Urothelium cell line (cell line): Measurements from ENCODE around the gene ITGA1.

Experiments used
- DNase-seq: peaks from one replicate; pipeline ENCODE4 v3.0.0; 2011; ENCODE audit warnings: low spot score, mixed read lengths
- FAIRE-seq: peaks from 2 replicates; lab custom pipeline; 2011; peaks lifted over from hg19 to GRCh38; lab: Jason Lieb, UNC

The ITGA1 gene

GRCh38 chr5:52771343-52772039 is 16.2 kb upstream of the ITGA1 start:
- DNase-seq: no peak
- FAIRE-seq: no peak

GRCh38 chr5:52772668-52773067 is 15.0 kb upstream of the ITGA1 start:
- DNase-seq (no peak), FAIRE-seq (no peak)

GRCh38 chr5:52773342-52773741 is 14.4 kb upstream of the ITGA1 start:
- FAIRE-seq: no peak

GRCh38 chr5:52774005-52774410 is 13.7 kb upstream of the ITGA1 start:
- DNase-seq: no peak
- FAIRE-seq: no peak

More at GRCh38 chr5:52773342-52773741, 14.4 kb upstream of the ITGA1 start:
- no peak for DNase-seq

GRCh38 chr5:52776116-52776515 is 11.6 kb upstream of the ITGA1 start:
- DNase-seq: no peak

GRCh38 chr5:52777186-52777585 is 10.5 kb upstream of the ITGA1 start:
- DNase-seq: no peak
- no peak for FAIRE-seq

More at GRCh38 chr5:52776116-52776515, 11.6 kb upstream of the ITGA1 start:
- FAIRE-seq: no peak

GRCh38 chr5:52778781-52779180 is 8.9 kb upstream of the ITGA1 start:
- DNase-seq (no peak), FAIRE-seq (no peak)

- no peak for DNase-seq
- no peak for FAIRE-seq
Observed at GRCh38 chr5:52779213-52779612, 8.5 kb upstream of the ITGA1 start.

- FAIRE-seq (peak; percentile 73), DNase-seq (peak; percentile 75)
Observed at GRCh38 chr5:52783226-52783959, 4.3 kb upstream of the ITGA1 start.

- DNase-seq (no peak), FAIRE-seq (no peak)
Observed at GRCh38 chr5:52784737-52785136, 3.0 kb upstream of the ITGA1 start.

GRCh38 chr5:52786391-52786790 is 1.3 kb upstream of the ITGA1 start:
- DNase-seq (no peak), FAIRE-seq (no peak)

GRCh38 chr5:52786949-52787599 is 642 bp upstream of the ITGA1 start:
- DNase-seq (no peak), FAIRE-seq (peak; percentile 72)

GRCh38 chr5:52788505-52788821 is 747 bp downstream of the ITGA1 start:
- no peak for DNase-seq
- no peak for FAIRE-seq

GRCh38 chr5:52789378-52789777 is 1.7 kb downstream of the ITGA1 start:
- FAIRE-seq (no peak), DNase-seq (no peak)

GRCh38 chr5:52789851-52790250 is 2.1 kb downstream of the ITGA1 start:
- FAIRE-seq (no peak), DNase-seq (no peak)

GRCh38 chr5:52791366-52791765 is 3.6 kb downstream of the ITGA1 start:
- no peak for FAIRE-seq

GRCh38 chr5:52794519-52794918 is 6.8 kb downstream of the ITGA1 start:
- FAIRE-seq (no peak), DNase-seq (no peak)

More at GRCh38 chr5:52791366-52791765, 3.6 kb downstream of the ITGA1 start:
- DNase-seq: no peak

- DNase-seq (no peak), FAIRE-seq (no peak)
Observed at GRCh38 chr5:52796031-52796430, 8.3 kb downstream of the ITGA1 start.

- DNase-seq (no peak), FAIRE-seq (no peak)
Observed at GRCh38 chr5:52796516-52797103, 8.9 kb downstream of the ITGA1 start.

GRCh38 chr5:52798938-52799337 is 11.2 kb downstream of the ITGA1 start:
- DNase-seq (no peak), FAIRE-seq (no peak)

- DNase-seq (peak; percentile 36), FAIRE-seq (no peak)
Observed at GRCh38 chr5:52799358-52799982, 11.8 kb downstream of the ITGA1 start.
